GM08714 (cell line): ENCODE results near the gene ASB2.

Experiments used
- H3K4me3 ChIP-seq: fragments of 200-500 bp; sonication (Bioruptor generic); 2 replicates; pipeline ENCODE4 v1.5.1; 2014; ENCODE audit warnings: mild to moderate bottlenecking, low read length, inconsistent platforms
- ZNF274 ChIP-seq: IDR thresholded peaks from 2 replicates; pipeline ENCODE4 v1.6.1; 2012; ENCODE audit warnings: mild to moderate bottlenecking, low read depth, low read length

ASB2 gene

DNA sequence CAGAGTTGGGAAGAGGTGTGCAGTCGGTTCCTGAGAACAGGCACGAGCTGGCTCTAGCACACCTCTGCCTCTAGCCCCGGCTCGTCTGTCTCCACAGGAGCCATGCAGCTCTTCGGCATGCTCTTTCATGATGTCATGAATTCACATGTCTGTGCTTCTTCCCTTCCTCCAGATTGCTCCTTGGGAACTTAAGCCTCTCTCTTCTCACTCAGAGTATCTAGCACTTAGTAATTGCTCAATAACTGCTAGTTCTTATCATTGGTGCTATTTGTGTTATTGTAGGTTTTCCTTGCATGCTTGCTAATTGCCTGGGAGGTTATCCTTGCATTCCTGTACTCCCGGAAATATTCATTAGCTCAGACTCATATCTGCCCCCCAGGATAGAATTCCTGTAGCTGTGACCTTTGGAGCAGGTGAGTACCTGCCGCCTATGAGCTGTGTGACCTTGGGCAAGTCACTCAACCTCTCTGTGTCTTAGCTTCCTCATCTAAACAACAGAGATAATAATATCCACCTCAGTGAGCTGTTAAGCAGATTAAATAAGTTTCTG, 29.8 kb downstream of the ASB2 start:
- TF ChIP-seq ZNF274 = no peak
- H3K4me3 ChIP-seq = no peak overlapping the region

DNA sequence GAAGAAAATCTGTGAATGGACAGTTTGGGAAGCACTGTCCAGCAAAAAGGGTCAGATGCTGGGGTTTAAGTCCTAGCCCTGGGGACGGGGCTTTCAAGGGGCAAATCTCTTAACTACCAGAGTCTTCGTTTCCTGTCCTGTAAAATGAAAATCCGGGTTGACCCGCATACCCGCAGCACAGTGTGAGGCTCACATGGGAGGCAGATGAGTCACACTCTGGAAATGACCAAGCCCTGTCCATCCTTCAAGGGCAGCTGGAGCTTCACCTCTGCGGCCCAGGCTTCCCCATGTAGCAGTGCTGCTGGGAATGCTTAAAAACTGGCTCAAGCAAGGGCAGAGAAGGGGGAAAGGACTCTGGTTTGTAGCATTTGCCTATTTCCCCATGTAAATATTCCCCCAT, 30.3 kb downstream of the ASB2 start:
- no peak overlapping the region for H3K4me3 ChIP-seq
- TF ChIP-seq ZNF274 = no peak

GRCh38 chr14:93945070-93945399, 31.3 kb downstream of the ASB2 start:
- H3K4me3 ChIP-seq = no peak overlapping the region
- TF ChIP-seq ZNF274 = no peak

- H3K4me3 ChIP-seq = no peak overlapping the region
- no peak for TF ChIP-seq ZNF274
Observed at GRCh38 chr14:93944348-93945069, 31.9 kb downstream of the ASB2 start.

GRCh38 chr14:93943930-93944329, 32.4 kb downstream of the ASB2 start:
- no peak for TF ChIP-seq ZNF274
- no peak overlapping the region for H3K4me3 ChIP-seq

GRCh38 chr14:93943052-93943451, 33.3 kb downstream of the ASB2 start:
- no peak overlapping the region for H3K4me3 ChIP-seq
- no peak for TF ChIP-seq ZNF274

DNA sequence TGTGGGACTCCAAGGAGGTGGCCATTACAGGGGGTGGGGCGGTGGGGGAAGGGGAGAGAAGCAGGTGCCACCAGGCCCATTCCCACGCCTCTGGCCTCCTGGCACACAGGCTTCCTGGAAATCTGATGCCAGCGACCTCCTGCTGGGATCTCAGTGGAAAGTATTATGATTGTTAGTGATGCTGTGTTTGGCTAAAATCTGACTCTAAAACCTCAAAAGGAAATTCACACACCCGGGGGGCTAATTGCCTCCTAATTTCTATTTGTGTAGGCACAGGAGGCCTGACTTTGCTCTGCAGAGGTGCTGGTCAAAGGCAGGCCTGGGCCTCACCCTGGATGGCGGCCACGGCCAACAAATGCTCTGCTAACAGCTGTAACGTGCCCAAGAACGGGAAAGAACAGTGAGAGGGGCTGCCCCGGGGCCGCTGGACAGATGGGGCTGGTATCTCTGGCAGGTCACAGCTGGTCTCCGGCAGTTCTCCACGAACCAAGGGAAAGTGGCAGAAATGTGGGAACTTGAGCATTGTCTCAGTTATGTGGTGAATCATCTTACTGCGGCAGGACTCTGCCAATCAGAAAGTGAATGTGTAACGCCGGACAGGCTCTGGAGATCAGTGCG, 35.0 kb downstream of the ASB2 start:
- H3K4me3 ChIP-seq = no peak overlapping the region
- no peak for TF ChIP-seq ZNF274

DNA sequence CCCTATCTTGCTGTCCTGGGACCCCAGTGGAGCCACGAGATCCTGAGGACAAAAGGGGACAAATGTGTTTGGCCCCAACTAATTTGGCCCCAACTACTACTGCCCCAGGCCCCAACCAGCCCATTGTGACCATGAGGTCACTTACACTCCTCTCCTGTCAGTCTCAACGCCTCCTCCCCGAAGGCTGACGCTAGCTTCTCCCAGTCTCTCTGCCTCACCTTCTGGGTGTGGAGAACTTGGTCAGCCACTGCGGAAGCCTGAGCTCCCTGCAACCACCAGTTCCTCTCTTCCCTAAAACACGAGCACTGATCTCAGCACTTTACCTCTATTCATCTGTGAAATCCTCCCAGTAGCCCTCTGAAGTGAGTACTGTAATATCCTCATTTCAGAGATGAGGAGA, 35.9 kb downstream of the ASB2 start:
- H3K4me3 ChIP-seq = no peak overlapping the region
- TF ChIP-seq ZNF274 = no peak

- no peak overlapping the region; the same call in 1 of the 2 replicates for H3K4me3 ChIP-seq
- TF ChIP-seq ZNF274 = no peak
Observed at GRCh38 chr14:93939304-93940229, 36.8 kb downstream of the ASB2 start.

DNA sequence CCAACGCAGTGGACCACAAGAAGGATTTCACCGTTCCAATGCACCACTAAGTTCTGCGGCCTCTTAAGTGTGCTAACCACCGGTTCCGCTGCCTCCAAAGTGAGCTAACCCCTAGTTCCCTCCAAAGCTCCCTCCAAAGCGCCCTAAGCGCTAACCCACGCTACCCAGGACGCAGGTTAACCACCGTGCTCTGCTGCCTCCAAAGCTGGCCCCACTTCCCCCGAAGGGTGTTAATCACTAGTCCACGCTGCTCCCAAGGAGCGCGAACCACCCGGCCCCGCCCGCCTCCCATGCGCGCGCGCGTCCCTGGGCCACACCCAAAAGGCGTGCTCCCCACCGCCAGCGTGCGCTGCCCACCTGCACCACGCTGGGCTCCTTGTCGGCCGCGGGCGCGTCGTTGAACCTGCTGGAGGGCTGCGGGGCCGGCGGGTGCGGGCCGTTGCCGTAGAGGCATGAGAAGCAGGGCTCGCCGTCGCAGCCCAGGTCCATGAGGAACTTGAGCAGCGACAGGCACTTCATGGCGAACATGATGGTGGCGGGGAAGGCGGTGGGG, 37.5 kb downstream of the ASB2 start:
- no peak overlapping the region; the same call in 1 of the 2 replicates for H3K4me3 ChIP-seq
- no peak for TF ChIP-seq ZNF274

GRCh38 chr14:93937519-93937918, 38.9 kb downstream of the ASB2 start:
- no peak for TF ChIP-seq ZNF274
- H3K4me3 ChIP-seq = no peak overlapping the region

DNA sequence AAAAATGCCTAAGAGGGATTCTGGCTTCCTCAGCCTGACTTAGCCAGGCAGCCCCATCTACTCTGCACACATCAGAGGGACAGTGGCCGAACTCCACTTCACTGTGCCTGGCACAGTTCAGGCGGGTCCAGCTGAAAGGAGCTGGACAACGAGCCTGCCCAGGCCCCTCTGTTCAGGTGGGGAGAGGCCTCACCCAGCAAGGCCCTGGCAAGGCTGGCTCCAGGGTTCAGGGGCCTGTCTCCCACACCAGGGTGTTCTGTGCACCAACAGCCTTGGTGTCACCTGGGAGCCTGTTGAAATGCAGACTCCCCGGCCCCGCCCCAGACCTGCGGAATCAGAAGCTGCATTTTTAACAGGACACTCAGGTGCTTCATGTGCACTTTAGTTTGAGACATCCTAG, 39.4 kb downstream of the ASB2 start:
- no peak for TF ChIP-seq ZNF274
- H3K4me3 ChIP-seq = no peak overlapping the region

- TF ChIP-seq ZNF274 = no peak
- H3K4me3 ChIP-seq = no peak overlapping the region
Observed at GRCh38 chr14:93936245-93936644, 40.1 kb downstream of the ASB2 start.

DNA sequence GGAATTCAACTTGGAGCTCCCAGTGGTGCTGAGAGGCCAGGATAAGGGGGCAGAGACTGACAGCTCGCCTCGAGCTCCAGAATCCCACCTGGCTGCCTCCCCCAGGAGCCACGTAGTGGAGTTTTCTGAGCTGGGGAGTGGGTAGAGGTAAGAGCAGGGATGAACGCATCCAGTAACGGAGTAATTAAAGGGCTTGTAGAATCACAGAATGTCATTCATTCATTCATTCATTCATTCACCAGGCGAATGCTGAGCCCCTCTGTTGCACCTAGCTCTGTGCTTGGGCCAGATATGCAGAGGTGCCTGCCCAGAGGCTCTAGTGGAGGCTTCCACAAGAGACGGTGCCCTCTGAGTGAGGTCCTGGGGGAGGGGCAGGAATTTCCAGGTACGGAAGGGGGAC, 41.2 kb downstream of the ASB2 start:
- no peak overlapping the region for H3K4me3 ChIP-seq
- no peak for TF ChIP-seq ZNF274
